H9 (cell line): ENCODE data around the gene BACH1. TPM values are rescaled to one million over a fixed set of nuclear protein-coding genes. Genes with fewer than 3 reads are reported as not detected.

Source experiments
- DNase-seq: peaks from one replicate; pipeline ENCODE4 v3.0.0-alpha.2; 2017
- H2AFZ ChIP-seq: one replicate; pipeline ENCODE4 v1.6.1; 2013; ENCODE audit warnings: mild to moderate bottlenecking, low read length, control low read depth, moderate library complexity
- H2AK5ac ChIP-seq: 2 replicates; pipeline ENCODE4 v1.6.1; 2013; ENCODE audit warnings: low read length, control low read depth, mixed read lengths; ENCODE audit not compliant: insufficient read length
- H2BK120ac ChIP-seq: one replicate; pipeline ENCODE4 v1.6.1; 2013; ENCODE audit warnings: low read depth, mild to moderate bottlenecking, low read length, control low read depth, inconsistent platforms; ENCODE audit not compliant: poor library complexity, severe bottlenecking
- H2BK12ac ChIP-seq: 2 replicates; pipeline ENCODE4 v1.6.1; 2013; ENCODE audit warnings: low read length, control low read depth, mixed read lengths, low read depth; ENCODE audit not compliant: insufficient read length
- H2BK15ac ChIP-seq: 2 replicates; pipeline ENCODE4 v1.6.1; 2013; ENCODE audit warnings: low read depth, low read length, control low read depth
- H2BK20ac ChIP-seq: one replicate; pipeline ENCODE4 v1.6.1; 2013; ENCODE audit warnings: low read depth, mild to moderate bottlenecking, low read length, control low read depth, inconsistent platforms; ENCODE audit not compliant: poor library complexity, severe bottlenecking
- H2BK5ac ChIP-seq: 2 replicates; pipeline ENCODE4 v1.6.1; 2013; ENCODE audit warnings: low read length, control low read depth, mixed read lengths; ENCODE audit not compliant: insufficient read length
- H3K14ac ChIP-seq: 2 replicates; pipeline ENCODE4 v1.6.1; 2013; ENCODE audit warnings: low read length, control low read depth; ENCODE audit not compliant: insufficient read depth
- H3K18ac ChIP-seq: 2 replicates; pipeline ENCODE4 v1.6.1; 2013; ENCODE audit warnings: low read depth, mild to moderate bottlenecking, mixed read lengths, low read length, control low read depth; ENCODE audit not compliant: insufficient read length
- H3K23ac ChIP-seq: 2 replicates; pipeline ENCODE4 v1.6.1; 2013; ENCODE audit warnings: low read length, control low read depth, mixed read lengths, low read depth; ENCODE audit not compliant: insufficient read length
- H3K23me2 ChIP-seq: 2 replicates; pipeline ENCODE4 v1.6.1; 2013; ENCODE audit warnings: low read depth, mild to moderate bottlenecking, mixed read lengths, low read length, control low read depth; ENCODE audit not compliant: insufficient read length, poor library complexity, severe bottlenecking
- H3K27ac ChIP-seq: 2 replicates; pipeline ENCODE4 v1.5.1; 2013; ENCODE audit warnings: low read length, control low read depth, mixed read lengths, low read depth; ENCODE audit not compliant: insufficient read length
- H3K27me3 ChIP-seq: 2 replicates; pipeline ENCODE4 v1.6.1; 2013; ENCODE audit warnings: low read length, control low read depth, inconsistent platforms; ENCODE audit not compliant: insufficient read depth
- H3K4ac ChIP-seq: 2 replicates; pipeline ENCODE4 v1.6.1; 2013; ENCODE audit warnings: low read depth, mild to moderate bottlenecking, control low read depth, inconsistent platforms, low read length, moderate library complexity
- H3K4me1 ChIP-seq: 2 replicates; pipeline ENCODE4 v1.6.1; 2013; ENCODE audit warnings: low read length, control low read depth, inconsistent platforms; ENCODE audit not compliant: insufficient read depth
- H3K4me2 ChIP-seq: 2 replicates; pipeline ENCODE4 v1.6.1; 2013; ENCODE audit warnings: low read length, control low read depth, mixed read lengths; ENCODE audit not compliant: insufficient read length, insufficient read depth
- H3K56ac ChIP-seq: 2 replicates; pipeline ENCODE4 v1.6.1; 2013; ENCODE audit warnings: low read depth, mild to moderate bottlenecking, mixed read lengths, low read length, control low read depth; ENCODE audit not compliant: insufficient read length
- H3K79me1 ChIP-seq: 2 replicates; pipeline ENCODE4 v1.6.1; 2013; ENCODE audit warnings: low read depth, mild to moderate bottlenecking, moderate library complexity, low read length, control low read depth, inconsistent platforms; ENCODE audit not compliant: insufficient read depth, poor library complexity, severe bottlenecking
- H3K79me2 ChIP-seq: 2 replicates; pipeline ENCODE4 v1.6.1; 2013; ENCODE audit warnings: low read length, control low read depth, inconsistent platforms; ENCODE audit not compliant: insufficient read depth
- H3K9ac ChIP-seq: 2 replicates; pipeline ENCODE4 v1.6.1; 2013; ENCODE audit warnings: low read length, control low read depth, mixed read lengths; ENCODE audit not compliant: insufficient read length; ENCODE audit errors: extremely low read depth
- H3K9me3 ChIP-seq: one replicate; pipeline ENCODE4 v1.6.1; 2013; ENCODE audit warnings: low read depth, low read length, inconsistent platforms; ENCODE audit not compliant: control insufficient read depth
- H3T11ph ChIP-seq: one replicate; pipeline ENCODE4 v1.6.1; 2013; ENCODE audit warnings: mild to moderate bottlenecking, low read length, control low read depth, inconsistent platforms
- H4K20me1 ChIP-seq: one replicate; pipeline ENCODE4 v1.6.1; 2013; ENCODE audit not compliant: control insufficient read depth, insufficient read length, insufficient read depth
- H4K5ac ChIP-seq: 2 replicates; pipeline ENCODE4 v1.6.1; 2013; ENCODE audit warnings: low read depth, mild to moderate bottlenecking, mixed read lengths, low read length, control low read depth; ENCODE audit not compliant: insufficient read length
- H4K8ac ChIP-seq: replicated peaks from 2 replicates; pipeline ENCODE4 v1.6.1; 2013; ENCODE audit warnings: low read length, control low read depth, mixed read lengths, low read depth; ENCODE audit not compliant: insufficient read length
- H4K91ac ChIP-seq: 2 replicates; pipeline ENCODE4 v1.6.1; 2013; ENCODE audit warnings: low read depth, mild to moderate bottlenecking, moderate library complexity, mixed read lengths, low read length, control low read depth; ENCODE audit not compliant: insufficient read length
- H3K27ac Mint-ChIP-seq, 3 experiments: 2 replicates in 2 of 3; 3 replicates in 1 of 3; pipeline ENCODE4 v1.8.0; 2020 to 2021; ENCODE audit warnings: mixed read lengths in 3 of 3, mild to moderate bottlenecking in 1 of 3, moderate library complexity in 1 of 3
- H3K27me3 Mint-ChIP-seq: 2 replicates; pipeline ENCODE4 v1.8.0; 2021; ENCODE audit warnings: low read depth, mild to moderate bottlenecking, moderate library complexity, mixed read lengths
- H3K36me3 Mint-ChIP-seq, 3 experiments: 2 replicates in 2 of 3; 3 replicates in 1 of 3; pipeline ENCODE4 v1.8.0; 2020 to 2021; ENCODE audit warnings: low read depth in 3 of 3, mixed read lengths in 3 of 3; ENCODE audit not compliant: insufficient read depth in 1 of 3
- H3K4me1 Mint-ChIP-seq, 2 experiments: 2 replicates each; pipeline ENCODE4 v1.8.0; 2020; ENCODE audit warnings: mixed read lengths in 2 of 2
- H3K4me3 Mint-ChIP-seq, 2 experiments: 2 replicates in 1 of 2; 3 replicates in 1 of 2; pipeline ENCODE4 v1.8.0; 2020 to 2021; ENCODE audit warnings: mild to moderate bottlenecking in 2 of 2, mixed read lengths in 2 of 2, moderate library complexity in 1 of 2
- H3K9me3 Mint-ChIP-seq, 2 experiments: 2 replicates in 1 of 2; 3 replicates in 1 of 2; pipeline ENCODE4 v1.8.0; 2020; ENCODE audit warnings: mild to moderate bottlenecking in 2 of 2, mixed read lengths in 2 of 2, moderate library complexity in 1 of 2
- CTCF ChIP-seq: fragments of 200-600 bp; sonication (generic); conservative IDR thresholded peaks from 3 replicates; pipeline ENCODE4 v1.8.0; 2021; ENCODE audit warnings: antibody characterized with exemption, mild to moderate bottlenecking
- WGBS: extraction: QIAGEN DNeasy Blood & Tissue Kit; methylation state at CpG from one replicate; pipeline ENCODE4 v1.1.7; 2013; ENCODE audit warnings: missing lambda C conversion rate, low lambda C conversion rate, mixed read lengths; ENCODE audit not compliant: insufficient read length; ENCODE audit errors: extremely low coverage; 5-methylcytosine and 5-hydroxymethylcytosine counted together
- total RNA-seq: library from RNA; stranded (reverse); gene quantifications from 2 replicates; pipeline ENCODE4 v1.2.1, GENCODE V29; 2021

BACH1 gene
- total RNA-seq, 1 experiment from 2014 or later, result 42.4 TPM

- no peak overlapping the region for H3K4me3 Mint-ChIP-seq
- peaks cover 18 to 19% of the 10 kb centered on the region in 2 experiments for H3K4me1 Mint-ChIP-seq
- no peak overlapping the region for H2BK12ac ChIP-seq
- H2BK5ac ChIP-seq, result no peak overlapping the region
- no peak for DNase-seq
- H4K20me1 ChIP-seq, result no peaks in the 10 kb centered on the region
- H3K27me3 ChIP-seq, result no peaks in the 10 kb centered on the region
- H3K56ac ChIP-seq, result no peak overlapping the region
- H3K79me2 ChIP-seq, result peaks cover 43% of the 10 kb centered on the region; the same call in 1 of the 2 replicates
- no peaks in the 10 kb centered on the region for H3K9me3 ChIP-seq
- no peak overlapping the region for H2BK20ac ChIP-seq
- no peak overlapping the region for H2BK15ac ChIP-seq
- no peak overlapping the region for H3K23ac ChIP-seq
- no peak for TF ChIP-seq CTCF
- no peaks in the 10 kb centered on the region for H3K9me3 Mint-ChIP-seq
- H2AFZ ChIP-seq, result no peak overlapping the region
- no peaks in the 10 kb centered on the region for H3K23me2 ChIP-seq
- peaks cover 8% of the 10 kb centered on the region; the same call in 1 of the 2 replicates for H3K4me1 ChIP-seq
- H3K18ac ChIP-seq, result no peak overlapping the region
- peaks cover 2 to 18% (median 12%) of the 10 kb centered on the region in 3 experiments; a peak in 5 of 7 replicates for H3K36me3 Mint-ChIP-seq
- H3K79me1 ChIP-seq, result peaks cover 6% of the 10 kb centered on the region
- no CpG with 5 or more reads among the region's 2 CpGs for WGBS
- H3K27ac ChIP-seq, result no peak overlapping the region
- no peak overlapping the region for H4K8ac ChIP-seq
- no peak overlapping the region for H3K9ac ChIP-seq
- H2AK5ac ChIP-seq, result no peak overlapping the region
- no peak overlapping the region for H4K5ac ChIP-seq
- H4K91ac ChIP-seq, result no peak overlapping the region
- no peak overlapping the region for H2BK120ac ChIP-seq
- H3T11ph ChIP-seq, result no peak overlapping the region
- H3K27me3 Mint-ChIP-seq, result no peaks in the 10 kb centered on the region
- H3K4ac ChIP-seq, result no peak overlapping the region
- no peak overlapping the region for H3K4me2 ChIP-seq
- H3K14ac ChIP-seq, result no peak overlapping the region
- no peak overlapping the region for H3K27ac Mint-ChIP-seq
Measured at GRCh38 chr21:29308456-29308783, 9.7 kb downstream of the BACH1 start.
